Brain microvascular endothelial cell (primary cell): ENCODE results near the gene NLGN4X.

Experiments
- DNase-seq: peaks from one replicate; pipeline ENCODE4 v3.0.0-alpha.2; 2020
- H3K27ac ChIP-seq: fragments of 250-450 bp; sonication (Bioruptor Pico); 2 replicates; pipeline ENCODE4 v1.5.1; 2020; ENCODE audit warnings: mild to moderate bottlenecking, moderate library complexity
- H3K27me3 ChIP-seq: fragments of 250-450 bp; sonication (Bioruptor Pico); replicated peaks from 2 replicates; pipeline ENCODE4 v1.5.1; 2020; ENCODE audit warnings: mild to moderate bottlenecking
- H3K36me3 ChIP-seq: fragments of 250-450 bp; sonication (Bioruptor Pico); replicated peaks from 2 replicates; pipeline ENCODE4 v1.5.1; 2020; ENCODE audit warnings: mild to moderate bottlenecking
- H3K4me3 ChIP-seq: 2 replicates; pipeline ENCODE4 v1.5.1; 2011; ENCODE audit warnings: low read depth, mild to moderate bottlenecking, control low read depth, low read length, moderate library complexity
- in situ Hi-C: cut with HindIII; loops from 2 replicates; pipeline ENCODE4 v1.10.0; 2017; ENCODE audit warnings: low sequenced_read_pairs, low pct_ligation_motif_present
- TF ChIP-seq, protein P1 (sequence below): IDR thresholded peaks from 2 replicates; pipeline ENCODE4 v1.5.1; 2011; ENCODE audit warnings: low read depth, mild to moderate bottlenecking, moderate library complexity, low read length, control low read depth, inconsistent platforms; ENCODE audit errors: missing control alignments

The NLGN4X gene

GRCh38 chrX:6053141-6053540, 175.5 kb downstream of the NLGN4X start:
- Histone ChIP-seq H3K36me3 (no peaks in the 10 kb centered on the region), H3K27ac (no peak overlapping the region), H3K27me3 (no peaks in the 10 kb centered on the region), H3K4me3 (no peak overlapping the region)
- in situ Hi-C loops: no loop called here
- DNase-seq: no peak
- TF ChIP-seq, protein P1, sequence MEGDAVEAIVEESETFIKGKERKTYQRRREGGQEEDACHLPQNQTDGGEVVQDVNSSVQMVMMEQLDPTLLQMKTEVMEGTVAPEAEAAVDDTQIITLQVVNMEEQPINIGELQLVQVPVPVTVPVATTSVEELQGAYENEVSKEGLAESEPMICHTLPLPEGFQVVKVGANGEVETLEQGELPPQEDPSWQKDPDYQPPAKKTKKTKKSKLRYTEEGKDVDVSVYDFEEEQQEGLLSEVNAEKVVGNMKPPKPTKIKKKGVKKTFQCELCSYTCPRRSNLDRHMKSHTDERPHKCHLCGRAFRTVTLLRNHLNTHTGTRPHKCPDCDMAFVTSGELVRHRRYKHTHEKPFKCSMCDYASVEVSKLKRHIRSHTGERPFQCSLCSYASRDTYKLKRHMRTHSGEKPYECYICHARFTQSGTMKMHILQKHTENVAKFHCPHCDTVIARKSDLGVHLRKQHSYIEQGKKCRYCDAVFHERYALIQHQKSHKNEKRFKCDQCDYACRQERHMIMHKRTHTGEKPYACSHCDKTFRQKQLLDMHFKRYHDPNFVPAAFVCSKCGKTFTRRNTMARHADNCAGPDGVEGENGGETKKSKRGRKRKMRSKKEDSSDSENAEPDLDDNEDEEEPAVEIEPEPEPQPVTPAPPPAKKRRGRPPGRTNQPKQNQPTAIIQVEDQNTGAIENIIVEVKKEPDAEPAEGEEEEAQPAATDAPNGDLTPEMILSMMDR: no peak

DNA sequence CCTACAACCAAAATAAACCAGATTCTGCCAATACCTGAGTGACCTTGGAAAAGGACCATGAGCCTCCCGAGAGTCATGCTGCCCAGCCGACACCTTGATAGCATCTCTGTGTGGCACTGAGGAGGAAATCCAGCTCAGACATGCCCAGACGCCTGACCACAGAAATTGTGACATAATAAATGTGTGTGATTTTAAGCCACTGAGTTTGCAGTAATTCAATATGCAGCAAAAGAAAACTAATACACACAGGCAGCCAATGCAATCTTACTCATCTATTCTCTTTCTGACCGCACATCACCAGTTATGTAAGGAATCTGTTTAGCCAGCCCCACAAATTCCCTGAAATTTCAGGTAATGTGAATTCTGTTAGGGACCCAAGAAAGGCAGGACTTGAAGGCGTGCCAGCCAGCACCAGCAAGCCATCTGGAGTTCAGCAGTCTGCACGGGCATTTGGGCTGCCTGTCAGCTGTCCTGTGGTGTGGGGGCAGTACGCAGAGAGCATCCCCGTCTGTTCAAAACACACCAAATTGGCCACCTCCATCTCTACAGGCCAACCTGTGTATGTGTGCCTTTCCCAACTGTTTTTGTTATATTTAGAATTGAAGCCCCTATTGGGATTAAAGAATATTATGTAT, 176.4 kb downstream of the NLGN4X start:
- DNase-seq: no peak
- no peaks in the 10 kb centered on the region for H3K27me3 ChIP-seq
- no peaks in the 10 kb centered on the region for H3K36me3 ChIP-seq
- no peak overlapping the region for H3K4me3 ChIP-seq
- H3K27ac ChIP-seq: no peak overlapping the region
- in situ Hi-C loops: no loop called here
- TF ChIP-seq, protein P1: no peak

DNA sequence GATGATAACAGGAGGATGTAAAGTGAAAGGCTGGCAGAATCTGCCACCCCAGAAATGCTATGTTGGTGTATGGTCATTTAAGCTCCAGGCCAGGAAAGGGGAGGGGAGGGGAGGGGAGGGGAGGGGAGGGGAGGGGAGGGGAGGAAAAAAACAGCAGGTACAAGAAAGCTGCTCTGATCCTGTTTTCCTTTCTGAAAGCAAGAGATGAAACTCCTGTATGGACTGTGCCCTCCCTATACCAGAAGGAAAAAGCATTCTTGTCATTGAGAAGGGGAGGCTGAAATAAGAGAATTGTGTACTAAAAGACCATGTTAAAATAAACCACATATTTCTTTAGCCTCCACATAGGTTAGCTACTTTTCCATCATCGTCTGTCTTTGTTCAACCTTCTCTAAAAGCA, 179.5 kb downstream of the NLGN4X start:
- in situ Hi-C loops: no loop called here
- H3K27ac ChIP-seq: no peak overlapping the region
- TF ChIP-seq, protein P1: no peak
- DNase-seq: no peak
- H3K27me3 ChIP-seq: no peaks in the 10 kb centered on the region
- no peak overlapping the region for H3K4me3 ChIP-seq
- H3K36me3 ChIP-seq: no peaks in the 10 kb centered on the region

DNA sequence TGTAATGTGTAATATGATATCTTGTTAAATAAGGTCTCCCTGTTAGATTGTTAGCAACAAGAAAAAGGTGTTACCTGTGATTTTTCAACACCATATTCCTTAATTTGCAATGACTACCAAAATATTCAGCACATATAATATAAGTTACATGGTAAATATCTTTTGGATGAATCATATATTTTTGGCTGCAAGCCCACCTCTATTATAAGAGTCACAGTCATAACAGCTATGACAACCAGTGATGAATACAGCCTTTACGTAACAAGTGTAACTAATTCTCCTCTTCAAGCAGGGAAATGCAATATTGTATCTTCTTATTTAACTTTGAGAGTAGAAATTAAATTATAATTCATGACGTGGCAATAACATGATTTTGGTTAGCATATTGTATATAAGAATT, 187.0 kb downstream of the NLGN4X start:
- in situ Hi-C loops: no loop called here
- TF ChIP-seq, protein P1: no peak
- Histone ChIP-seq H3K36me3 (no peaks in the 10 kb centered on the region), H3K4me3 (no peak overlapping the region), H3K27me3 (no peaks in the 10 kb centered on the region), H3K27ac (no peak overlapping the region)
- DNase-seq: no peak

- TF ChIP-seq, protein P1: no peak
- DNase-seq: no peak
- Histone ChIP-seq H3K36me3 (no peaks in the 10 kb centered on the region), H3K27ac (no peak overlapping the region), H3K4me3 (no peak overlapping the region), H3K27me3 (no peaks in the 10 kb centered on the region)
- in situ Hi-C loops: no loop called here
These were observed 199.7 kb downstream of the NLGN4X start for GRCh38 chrX:6029014-6029413.

- no peak overlapping the region for H3K27ac ChIP-seq
- no peaks in the 10 kb centered on the region for H3K36me3 ChIP-seq
- no peaks in the 10 kb centered on the region for H3K27me3 ChIP-seq
- in situ Hi-C loops: no loop called here
- DNase-seq: no peak
- H3K4me3 ChIP-seq: no peak overlapping the region
- TF ChIP-seq, protein P1: no peak
These were observed 201.7 kb downstream of the NLGN4X start for GRCh38 chrX:6026980-6027379.
